GM10266 (cell line): ENCODE results near the gene ARMH4.

Experiments used
- DNase-seq: peaks from one replicate; pipeline ENCODE4 v3.0.0; 2012; ENCODE audit errors: extremely low spot score
- TF ChIP-seq, protein P1 (sequence below): IDR thresholded peaks from 2 replicates; pipeline ENCODE4 v1.5.1; 2012; ENCODE audit warnings: mild to moderate bottlenecking, low read depth; ENCODE audit not compliant: control insufficient read depth, insufficient read depth; ENCODE audit errors: missing control alignments

Gene ARMH4

GRCh38 chr14:58002618-58003017 is 149.4 kb downstream of the ARMH4 start:
- no peak for DNase-seq
- TF ChIP-seq, protein P1, sequence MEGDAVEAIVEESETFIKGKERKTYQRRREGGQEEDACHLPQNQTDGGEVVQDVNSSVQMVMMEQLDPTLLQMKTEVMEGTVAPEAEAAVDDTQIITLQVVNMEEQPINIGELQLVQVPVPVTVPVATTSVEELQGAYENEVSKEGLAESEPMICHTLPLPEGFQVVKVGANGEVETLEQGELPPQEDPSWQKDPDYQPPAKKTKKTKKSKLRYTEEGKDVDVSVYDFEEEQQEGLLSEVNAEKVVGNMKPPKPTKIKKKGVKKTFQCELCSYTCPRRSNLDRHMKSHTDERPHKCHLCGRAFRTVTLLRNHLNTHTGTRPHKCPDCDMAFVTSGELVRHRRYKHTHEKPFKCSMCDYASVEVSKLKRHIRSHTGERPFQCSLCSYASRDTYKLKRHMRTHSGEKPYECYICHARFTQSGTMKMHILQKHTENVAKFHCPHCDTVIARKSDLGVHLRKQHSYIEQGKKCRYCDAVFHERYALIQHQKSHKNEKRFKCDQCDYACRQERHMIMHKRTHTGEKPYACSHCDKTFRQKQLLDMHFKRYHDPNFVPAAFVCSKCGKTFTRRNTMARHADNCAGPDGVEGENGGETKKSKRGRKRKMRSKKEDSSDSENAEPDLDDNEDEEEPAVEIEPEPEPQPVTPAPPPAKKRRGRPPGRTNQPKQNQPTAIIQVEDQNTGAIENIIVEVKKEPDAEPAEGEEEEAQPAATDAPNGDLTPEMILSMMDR = no peak

GRCh38 chr14:57999979-58000378 is 152.0 kb downstream of the ARMH4 start:
- no peak for DNase-seq
- TF ChIP-seq, protein P1 = no peak

- no peak for DNase-seq
- TF ChIP-seq, protein P1 = no peak
Observed at GRCh38 chr14:57999471-57999870, 152.5 kb downstream of the ARMH4 start.

DNA sequence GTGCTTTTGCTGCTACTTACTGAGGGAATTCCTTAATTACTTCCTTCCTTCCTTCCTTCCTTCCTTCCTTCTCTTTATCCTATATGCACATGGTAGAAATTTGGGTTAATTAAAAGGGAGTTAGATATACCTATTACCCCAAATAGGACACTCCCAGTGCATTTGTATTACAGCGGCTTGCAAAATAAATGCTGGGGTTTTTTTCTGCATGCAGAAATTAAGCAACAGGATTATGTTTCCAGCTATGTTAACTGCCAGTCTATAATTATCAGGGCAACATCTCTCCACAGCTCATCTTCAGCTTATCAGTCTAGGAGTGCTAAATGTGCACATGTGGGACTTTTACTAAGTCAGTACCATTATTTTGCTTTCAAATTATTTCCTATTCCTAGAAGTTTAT is 153.2 kb downstream of the ARMH4 start:
- no peak for DNase-seq
- TF ChIP-seq, protein P1 = no peak

DNA sequence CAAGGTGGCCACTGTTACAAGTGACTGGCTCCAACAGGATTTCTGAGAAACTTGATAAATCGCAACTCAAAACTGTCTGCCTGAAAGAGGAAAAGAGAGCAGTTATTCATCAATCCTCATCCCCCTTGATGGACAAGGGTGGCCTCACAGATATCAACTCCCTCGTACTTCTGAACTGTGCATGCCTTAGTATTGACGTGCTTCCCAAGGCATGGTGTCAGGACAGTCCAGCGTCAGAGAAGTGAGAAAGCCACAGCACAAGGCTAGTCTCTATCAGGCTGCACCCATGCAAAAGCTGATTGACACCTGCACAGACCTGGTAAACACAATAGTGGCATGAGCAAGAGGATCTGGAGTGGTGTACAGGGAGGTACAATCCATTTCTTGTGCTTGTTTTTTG is 160.7 kb downstream of the ARMH4 start:
- TF ChIP-seq, protein P1 = no peak
- no peak for DNase-seq

GRCh38 chr14:57988445-57988844 is 163.6 kb downstream of the ARMH4 start:
- TF ChIP-seq, protein P1 = no peak
- no peak for DNase-seq

- DNase-seq = no peak
Observed at GRCh38 chr14:57987596-57988300, 164.3 kb downstream of the ARMH4 start.

More at GRCh38 chr14:57987596-57988300, 164.3 kb downstream of the ARMH4 start:
- TF ChIP-seq, protein P1 = no peak
